Caco-2 (cell line): ENCODE data around the gene EGFR. TPM values are rescaled to one million over a fixed set of nuclear protein-coding genes. Genes with fewer than 3 reads are reported as not detected.

ENCODE experiments used
- BruUV-seq: library from RNA; stranded (reverse); fragments of 400-500 nt; replicated peaks from 2 replicates; lab custom pipeline; 2021; lab: Mats Ljungman, UMichigan
- CTCF ChIA-PET: fragments of 300-600 bp; sonication (Branson Sonifier 250); formaldehyde crosslinking; loops from one replicate; lab custom pipeline; 2022; ENCODE audit warnings: antibody characterized with exemption; lab: Charles Lee
- POLR2A ChIA-PET: fragments of 300-600 bp; sonication (Branson Sonifier 250); formaldehyde crosslinking; loops from one replicate; lab custom pipeline; 2022; ENCODE audit warnings: antibody characterized with exemption; lab: Charles Lee
- DNase-seq, 2 experiments: peaks; one replicate each; pipeline versions ENCODE4 v3.0.0 to v3.0.0-alpha.2; 2020 to 2022
- H3K27me3 ChIP-seq: replicated peaks from 2 replicates; pipeline ENCODE4 v1.6.0; 2011; ENCODE audit warnings: low read length; ENCODE audit not compliant: control insufficient read depth, insufficient read depth
- H3K36me3 ChIP-seq: 2 replicates; pipeline ENCODE4 v1.5.1; 2011; ENCODE audit warnings: low read length; ENCODE audit not compliant: control insufficient read depth, insufficient read depth
- H3K4me1 ChIP-seq: fragments of 250-450 bp; sonication (Bioruptor Pico); 2 replicates; pipeline ENCODE4 v1.5.1; 2020; ENCODE audit warnings: mild to moderate bottlenecking
- H3K4me3 ChIP-seq: 2 replicates; pipeline ENCODE4 v1.5.1; 2011; ENCODE audit warnings: low read depth, mild to moderate bottlenecking, control low read depth, low read length
- H3K9me3 ChIP-seq: fragments of 250-450 bp; sonication (Bioruptor Pico); 2 replicates; pipeline ENCODE4 v1.5.1; 2020; ENCODE audit warnings: mild to moderate bottlenecking, moderate library complexity
- H3K27ac Mint-ChIP-seq: one replicate; pipeline ENCODE4 v1.8.0; 2022; ENCODE audit warnings: mixed read lengths; ENCODE audit not compliant: unreplicated experiment
- H3K27me3 Mint-ChIP-seq: one replicate; pipeline ENCODE4 v1.8.0; 2022; ENCODE audit warnings: mixed read lengths; ENCODE audit not compliant: insufficient read depth, unreplicated experiment
- H3K36me3 Mint-ChIP-seq: one replicate; pipeline ENCODE4 v1.8.0; 2022; ENCODE audit warnings: mild to moderate bottlenecking, mixed read lengths; ENCODE audit not compliant: insufficient read depth, unreplicated experiment
- H3K4me1 Mint-ChIP-seq: one replicate; pipeline ENCODE4 v1.8.0; 2022; ENCODE audit warnings: low read depth, mixed read lengths; ENCODE audit not compliant: unreplicated experiment
- H3K4me3 Mint-ChIP-seq: one replicate; pipeline ENCODE4 v1.8.0; 2022; ENCODE audit warnings: mild to moderate bottlenecking, moderate library complexity, mixed read lengths; ENCODE audit not compliant: unreplicated experiment
- H3K9me3 Mint-ChIP-seq: one replicate; pipeline ENCODE4 v1.8.0; 2022; ENCODE audit warnings: mixed read lengths; ENCODE audit not compliant: unreplicated experiment
- intact Hi-C: fragments of 100-400 bp; cut with micrococcal nuclease; formaldehyde crosslinking; loops from one replicate; pipeline ENCODE4 v1.10.0; 2022; ENCODE audit not compliant: unreplicated experiment
- total RNA-seq: library from RNA; stranded (reverse); gene quantifications from 2 replicates; pipeline ENCODE4 v1.2.3, GENCODE V29; 2022
- TF ChIP-seq, protein P1 (sequence below), 2 experiments: fragments of 200-600 bp in 1 of 2; IDR thresholded peaks; 1 replicate in 1 of 2; 2 replicates in 1 of 2; pipeline versions ENCODE4 v1.5.1 to v1.8.0; 2011 to 2022; ENCODE audit warnings: antibody characterized with exemption in 1 of 2, control low read depth in 1 of 2, inconsistent platforms in 1 of 2, low read depth in 1 of 2, low read length in 1 of 2, mild to moderate bottlenecking in 1 of 2, moderate library complexity in 1 of 2; ENCODE audit not compliant: insufficient read depth in 1 of 2, severe bottlenecking in 1 of 2, unreplicated experiment in 1 of 2

Gene EGFR
- total RNA-seq, 1 experiment from 2014 or later, result 60.1 TPM

DNA sequence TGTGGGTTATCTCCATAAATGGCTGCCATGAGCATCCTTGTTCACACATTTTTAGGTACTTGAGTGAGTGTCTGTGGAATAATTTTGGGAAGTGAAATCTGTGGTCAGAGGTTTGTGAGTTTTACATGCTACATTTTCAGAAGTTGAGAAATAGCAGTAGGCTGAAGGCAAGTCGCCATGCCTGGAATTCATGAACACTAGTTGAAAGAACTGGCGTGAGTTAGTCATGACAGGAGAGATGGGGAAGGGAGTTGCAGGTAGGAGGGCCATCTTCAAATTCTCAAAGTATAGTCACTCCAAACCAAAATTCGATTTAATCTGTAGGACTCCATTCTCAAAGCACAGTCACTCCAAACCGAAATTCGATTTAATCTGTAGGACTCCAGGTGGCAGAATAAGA lies 89.6 kb downstream of the EGFR start:
- TF ChIP-seq, protein P1, sequence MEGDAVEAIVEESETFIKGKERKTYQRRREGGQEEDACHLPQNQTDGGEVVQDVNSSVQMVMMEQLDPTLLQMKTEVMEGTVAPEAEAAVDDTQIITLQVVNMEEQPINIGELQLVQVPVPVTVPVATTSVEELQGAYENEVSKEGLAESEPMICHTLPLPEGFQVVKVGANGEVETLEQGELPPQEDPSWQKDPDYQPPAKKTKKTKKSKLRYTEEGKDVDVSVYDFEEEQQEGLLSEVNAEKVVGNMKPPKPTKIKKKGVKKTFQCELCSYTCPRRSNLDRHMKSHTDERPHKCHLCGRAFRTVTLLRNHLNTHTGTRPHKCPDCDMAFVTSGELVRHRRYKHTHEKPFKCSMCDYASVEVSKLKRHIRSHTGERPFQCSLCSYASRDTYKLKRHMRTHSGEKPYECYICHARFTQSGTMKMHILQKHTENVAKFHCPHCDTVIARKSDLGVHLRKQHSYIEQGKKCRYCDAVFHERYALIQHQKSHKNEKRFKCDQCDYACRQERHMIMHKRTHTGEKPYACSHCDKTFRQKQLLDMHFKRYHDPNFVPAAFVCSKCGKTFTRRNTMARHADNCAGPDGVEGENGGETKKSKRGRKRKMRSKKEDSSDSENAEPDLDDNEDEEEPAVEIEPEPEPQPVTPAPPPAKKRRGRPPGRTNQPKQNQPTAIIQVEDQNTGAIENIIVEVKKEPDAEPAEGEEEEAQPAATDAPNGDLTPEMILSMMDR (IDR thresholded peaks at IDR 0.05; ENCODE audit: insufficient read depth in 1 of 2, low read depth in 1 of 2, low read length in 1 of 2, severe bottlenecking in 1 of 2, unreplicated experiment in 1 of 2), result no peak
- intact Hi-C loops, result loop anchor here (1.0 kb wide), 1 partner anchor 38 kb away; no protein-coding TSS in a partner anchor
- POLR2A ChIA-PET, result no interaction called here
- Mint-ChIP-seq H3K27ac (no peak overlapping the region), H3K4me1 (peaks cover 10% of the 10 kb centered on the region), H3K27me3 (no peaks in the 10 kb centered on the region), H3K36me3 (no peaks in the 10 kb centered on the region), H3K4me3 (no peak overlapping the region), H3K9me3 (no peaks in the 10 kb centered on the region)
- BruUV-seq, result no TSS peak
- Histone ChIP-seq H3K9me3 (no peaks in the 10 kb centered on the region), H3K36me3 (0 out of 2 replicates have a peak, but pooled peaks cover 1% of the 10 kb centered on the region), H3K4me1 (peaks cover 7% of the 10 kb centered on the region; the same call in 1 of the 2 replicates), H3K4me3 (no peak overlapping the region), H3K27me3 (no peaks in the 10 kb centered on the region)
- no peak for DNase-seq
- CTCF ChIA-PET, result no interaction called here

DNA sequence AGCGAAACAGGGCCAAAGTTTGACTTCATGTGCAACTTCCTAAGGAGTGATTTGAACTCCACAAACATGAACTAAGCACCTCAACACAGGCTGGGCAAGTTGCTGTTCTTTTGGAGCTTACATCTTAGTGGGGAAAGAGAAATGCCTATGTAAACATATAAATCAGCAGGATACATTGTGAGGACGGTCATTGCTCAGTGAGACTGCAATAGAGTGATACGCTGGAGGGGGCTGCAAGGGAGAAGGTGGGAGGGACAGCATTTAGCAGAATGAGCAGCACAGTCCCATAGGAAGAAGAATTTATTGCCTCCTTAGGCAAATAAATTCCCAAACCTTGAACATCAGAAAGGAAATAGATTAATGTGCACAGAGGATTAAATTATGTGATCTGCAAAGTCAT lies 90.0 kb downstream of the EGFR start:
- Mint-ChIP-seq H3K27me3 (no peaks in the 10 kb centered on the region), H3K4me1 (peaks cover 10% of the 10 kb centered on the region), H3K27ac (no peak overlapping the region), H3K36me3 (no peaks in the 10 kb centered on the region), H3K9me3 (no peaks in the 10 kb centered on the region), H3K4me3 (no peak overlapping the region)
- TF ChIP-seq, protein P1 (IDR thresholded peaks at IDR 0.05; ENCODE audit: insufficient read depth in 1 of 2, low read depth in 1 of 2, low read length in 1 of 2, severe bottlenecking in 1 of 2, unreplicated experiment in 1 of 2), result no peak
- no peak for DNase-seq
- BruUV-seq, result no TSS peak
- Histone ChIP-seq H3K27me3 (no peaks in the 10 kb centered on the region), H3K4me1 (peaks cover 7% of the 10 kb centered on the region; the same call in 1 of the 2 replicates), H3K36me3 (0 out of 2 replicates have a peak, but pooled peaks cover 1% of the 10 kb centered on the region), H3K9me3 (no peaks in the 10 kb centered on the region), H3K4me3 (no peak overlapping the region)
- intact Hi-C loops, result loop anchor here (1.0 kb wide), 1 partner anchor 39 kb away; no protein-coding TSS in a partner anchor
- CTCF ChIA-PET, result no interaction called here
- POLR2A ChIA-PET, result no interaction called here

DNA sequence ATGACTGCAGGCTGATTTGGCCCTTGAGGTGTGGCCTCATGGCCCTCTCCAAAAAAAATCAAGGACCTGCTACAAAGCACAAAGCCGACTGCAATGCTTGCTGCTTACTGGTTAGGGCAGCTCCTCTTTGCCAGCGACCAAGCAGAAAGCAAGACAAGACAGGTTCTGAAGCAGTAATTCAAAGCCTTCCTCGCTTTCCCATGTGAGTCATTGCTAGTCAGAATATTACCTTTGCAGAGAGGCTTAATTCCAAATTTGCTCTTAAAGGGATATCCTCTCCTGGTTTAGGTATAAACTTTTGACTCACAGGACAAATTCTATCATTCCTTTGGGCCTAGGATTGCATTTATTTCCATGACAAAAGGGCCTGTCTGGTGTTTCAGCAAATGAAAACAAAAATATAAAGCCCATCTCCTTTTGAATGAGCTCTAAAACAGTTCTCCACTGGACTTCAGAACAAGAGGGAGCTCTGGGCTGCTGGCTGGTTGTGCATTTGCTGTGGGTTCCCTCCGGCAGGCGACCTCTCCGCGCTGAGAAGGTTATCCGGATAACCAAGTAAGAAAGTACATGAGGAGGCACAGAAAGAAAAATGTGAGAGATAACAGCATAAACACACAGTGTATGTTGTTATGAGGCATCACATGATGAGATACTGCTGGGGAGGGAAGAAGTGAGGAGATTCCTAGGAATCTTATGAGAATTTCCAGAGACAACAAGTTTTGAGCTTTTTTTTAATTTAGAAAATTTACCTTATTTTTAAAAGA lies 90.8 kb downstream of the EGFR start:
- H3K36me3 Mint-ChIP-seq, result no peaks in the 10 kb centered on the region
- no peaks in the 10 kb centered on the region for H3K9me3 Mint-ChIP-seq
- Histone ChIP-seq H3K9me3 (no peaks in the 10 kb centered on the region), H3K36me3 (0 out of 2 replicates have a peak, but pooled peaks cover 1% of the 10 kb centered on the region), H3K4me3 (no peak overlapping the region), H3K27me3 (no peaks in the 10 kb centered on the region), H3K4me1 (peaks cover 7% of the 10 kb centered on the region; the same call in 1 of the 2 replicates)
- H3K4me1 Mint-ChIP-seq, result peaks cover 10% of the 10 kb centered on the region
- CTCF ChIA-PET, result no interaction called here
- H3K27me3 Mint-ChIP-seq, result no peaks in the 10 kb centered on the region
- intact Hi-C loops, result no loop called here
- no peak for DNase-seq
- TF ChIP-seq, protein P1 (IDR thresholded peaks at IDR 0.05; ENCODE audit: insufficient read depth in 1 of 2, low read depth in 1 of 2, low read length in 1 of 2, severe bottlenecking in 1 of 2, unreplicated experiment in 1 of 2), result no peak
- no peak overlapping the region for H3K4me3 Mint-ChIP-seq
- H3K27ac Mint-ChIP-seq, result no peak overlapping the region
- POLR2A ChIA-PET, result no interaction called here
- no TSS peak for BruUV-seq
